ENCODE results near the gene TEX22.

DNA sequence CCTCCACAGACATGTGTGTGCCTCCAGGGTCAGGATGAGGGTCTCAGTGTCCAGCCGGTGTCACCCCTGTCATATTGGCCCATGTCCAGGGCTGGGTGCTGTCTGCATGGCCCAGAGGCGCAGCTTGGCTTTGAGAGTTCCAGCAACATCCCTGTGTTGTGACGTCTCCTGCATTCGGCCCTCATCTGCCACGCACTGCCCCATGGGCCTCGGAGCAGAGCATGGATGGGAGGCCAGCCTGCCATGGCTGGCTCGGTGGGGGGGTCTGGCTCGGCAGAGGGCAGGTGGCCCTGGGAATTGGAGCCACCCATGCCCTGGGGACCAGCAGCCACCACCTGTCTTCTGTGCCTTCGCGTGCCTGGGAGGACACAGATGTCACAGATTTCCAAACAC lies 10.8 kb upstream of the TEX22 start:
- TF ChIP-seq, protein P1, sequence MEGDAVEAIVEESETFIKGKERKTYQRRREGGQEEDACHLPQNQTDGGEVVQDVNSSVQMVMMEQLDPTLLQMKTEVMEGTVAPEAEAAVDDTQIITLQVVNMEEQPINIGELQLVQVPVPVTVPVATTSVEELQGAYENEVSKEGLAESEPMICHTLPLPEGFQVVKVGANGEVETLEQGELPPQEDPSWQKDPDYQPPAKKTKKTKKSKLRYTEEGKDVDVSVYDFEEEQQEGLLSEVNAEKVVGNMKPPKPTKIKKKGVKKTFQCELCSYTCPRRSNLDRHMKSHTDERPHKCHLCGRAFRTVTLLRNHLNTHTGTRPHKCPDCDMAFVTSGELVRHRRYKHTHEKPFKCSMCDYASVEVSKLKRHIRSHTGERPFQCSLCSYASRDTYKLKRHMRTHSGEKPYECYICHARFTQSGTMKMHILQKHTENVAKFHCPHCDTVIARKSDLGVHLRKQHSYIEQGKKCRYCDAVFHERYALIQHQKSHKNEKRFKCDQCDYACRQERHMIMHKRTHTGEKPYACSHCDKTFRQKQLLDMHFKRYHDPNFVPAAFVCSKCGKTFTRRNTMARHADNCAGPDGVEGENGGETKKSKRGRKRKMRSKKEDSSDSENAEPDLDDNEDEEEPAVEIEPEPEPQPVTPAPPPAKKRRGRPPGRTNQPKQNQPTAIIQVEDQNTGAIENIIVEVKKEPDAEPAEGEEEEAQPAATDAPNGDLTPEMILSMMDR (IDR thresholded peaks at IDR 0.05): no peak
- no peak for TF ChIP-seq POLR2A (IDR thresholded peaks at IDR 0.05)

All from esophagus squamous epithelium (tissue), 4 donors.